B cell (primary cell): Measurements from ENCODE around the gene KRT24. TPM values are rescaled to one million over a fixed set of nuclear protein-coding genes. Genes with fewer than 3 reads are reported as not detected.

Experiments
- ATAC-seq: fragments of 200-7000 bp; cut with Tn5 transposase; one replicate; pipeline ENCODE4 v1.10.0; 2021; ENCODE audit warnings: low read depth, mild to moderate bottlenecking, moderate number of reproducible peaks, moderate library complexity
- CTCF ChIA-PET: fragments of 350-600 bp; sonication (Branson Sonifier 250); formaldehyde crosslinking; loops from one replicate; lab custom pipeline; 2021; ENCODE audit warnings: antibody characterized with exemption, inconsistent platforms; lab: Charles Lee
- POLR2A ChIA-PET: fragments of 350-600 bp; sonication (Branson Sonifier 250); formaldehyde crosslinking; loops from one replicate; lab custom pipeline; 2021; ENCODE audit warnings: antibody characterized with exemption; lab: Charles Lee
- DNase-seq: peaks from one replicate; pipeline ENCODE4 v3.0.0; 2013
- H2AFZ ChIP-seq: 2 replicates; pipeline ENCODE4 v1.6.1; 2012; ENCODE audit warnings: mild to moderate bottlenecking, low read depth, low read length; ENCODE audit not compliant: insufficient read depth, poor library complexity, severe bottlenecking
- H3K27ac ChIP-seq, 2 donors: 1 replicate in 1 of 2; 2 replicates in 1 of 2; pipeline ENCODE4 v1.5.1; 2012 to 2013; ENCODE audit warnings: low read length in 2 of 2, mild to moderate bottlenecking in 2 of 2, moderate library complexity in 1 of 2
- H3K27me3 ChIP-seq, 4 experiments: fragments of 200-600 bp in 1 of 4; sonication (generic) in 1 of 4; replicated peaks in 1 of 4; 1 replicate in 2 of 4; 2 replicates in 2 of 4; pipeline versions ENCODE4 v1.6.1 to v1.7.0; 2013 to 2016; ENCODE audit warnings: low read length in 3 of 4, mild to moderate bottlenecking in 2 of 4, mixed read lengths in 1 of 4, moderate library complexity in 1 of 4; ENCODE audit not compliant: insufficient read depth in 4 of 4, control insufficient read depth in 3 of 4; ENCODE audit errors: control extremely low read depth in 1 of 4
- H3K36me3 ChIP-seq, 2 experiments: replicated peaks in 1 of 2; 1 replicate in 1 of 2; 2 replicates in 1 of 2; pipeline versions ENCODE4 v1.6.1 to v1.7.1; 2013; ENCODE audit warnings: low read length in 1 of 2; ENCODE audit not compliant: insufficient read depth in 2 of 2, control insufficient read depth in 1 of 2; ENCODE audit errors: control extremely low read depth in 1 of 2, extremely low read depth in 1 of 2
- H3K4me1 ChIP-seq, 2 donors: fragments of 200-600 bp in 1 of 2; sonication (generic) in 1 of 2; 1 replicate in 1 of 2; 2 replicates in 1 of 2; pipeline versions ENCODE4 v1.5.1 to v1.6.1; 2013 to 2017; ENCODE audit warnings: low read length in 2 of 2; ENCODE audit not compliant: control insufficient read depth in 2 of 2, insufficient read depth in 2 of 2
- H3K4me2 ChIP-seq: replicated peaks from 2 replicates; pipeline ENCODE3; 2012; ENCODE audit warnings: mild to moderate bottlenecking, low read depth, low read length; ENCODE audit not compliant: poor library complexity, severe bottlenecking
- H3K4me3 ChIP-seq, 5 experiments: fragments of 200-600 bp in 1 of 5; sonication (generic) in 1 of 5; 1 replicate in 3 of 5; 2 replicates in 2 of 5; pipeline versions ENCODE4 v1.5.1 to v1.7.0; 2011 to 2016; ENCODE audit warnings: low read length in 4 of 5, mild to moderate bottlenecking in 4 of 5, low read depth in 2 of 5, control low read depth in 1 of 5, moderate library complexity in 1 of 5; ENCODE audit not compliant: insufficient read depth in 1 of 5; ENCODE audit errors: control extremely low read depth in 1 of 5, extremely low read depth in 1 of 5
- H3K79me2 ChIP-seq: fragments of 200-600 bp; sonication (generic); one replicate; pipeline ENCODE4 v1.6.0; 2016; ENCODE audit warnings: low read length; ENCODE audit not compliant: control insufficient read depth, insufficient read depth
- H3K9ac ChIP-seq: fragments of 200-600 bp; sonication (generic); 2 replicates; pipeline ENCODE4 v1.6.1; 2017; ENCODE audit warnings: mild to moderate bottlenecking, low read length, moderate library complexity
- H3K9me3 ChIP-seq, 3 donors: one replicate each; pipeline versions ENCODE4 v1.6.1 to v1.7.1; 2013; ENCODE audit warnings: low read length in 2 of 3; ENCODE audit not compliant: control insufficient read depth in 2 of 3, insufficient read depth in 1 of 3; ENCODE audit errors: control extremely low read depth in 1 of 3
- H4K20me1 ChIP-seq: 2 replicates; pipeline ENCODE4 v1.6.0; 2012; ENCODE audit warnings: mild to moderate bottlenecking, low read length; ENCODE audit not compliant: insufficient read depth, control insufficient read depth, poor library complexity, severe bottlenecking
- H3K27ac Mint-ChIP-seq: one replicate; pipeline ENCODE4 v1.8.0; 2021; ENCODE audit warnings: mixed read lengths
- H3K27me3 Mint-ChIP-seq: one replicate; pipeline ENCODE4 v1.8.0; 2021; ENCODE audit warnings: mixed read lengths
- H3K4me1 Mint-ChIP-seq: one replicate; pipeline ENCODE4 v1.8.0; 2021; ENCODE audit warnings: mixed read lengths
- H3K4me3 Mint-ChIP-seq: one replicate; pipeline ENCODE4 v1.8.0; 2021; ENCODE audit warnings: mixed read lengths
- H3K9me3 Mint-ChIP-seq: one replicate; pipeline ENCODE4 v1.8.0; 2022; ENCODE audit warnings: mixed read lengths; ENCODE audit not compliant: insufficient read depth
- CTCF ChIP-seq: fragments of 200-600 bp; IDR thresholded peaks from one replicate; pipeline ENCODE4 v1.8.0; 2022; ENCODE audit warnings: antibody characterized with exemption, mild to moderate bottlenecking
- EZH2 ChIP-seq: IDR thresholded peaks from 2 replicates; pipeline ENCODE4 v1.6.1; 2012; ENCODE audit warnings: borderline replicate concordance, low read depth, mild to moderate bottlenecking, moderate library complexity, low read length; ENCODE audit not compliant: insufficient read depth, poor library complexity, severe bottlenecking
- WGBS: methylation state at CpG from one replicate; pipeline ENCODE4 v1.1.5; 2013; ENCODE audit warnings: missing lambda C conversion rate; ENCODE audit not compliant: insufficient coverage; 5-methylcytosine and 5-hydroxymethylcytosine counted together
- intact Hi-C: fragments of 100-400 bp; cut with micrococcal nuclease; formaldehyde crosslinking; loops from one replicate; pipeline ENCODE4 v1.10.0; 2022
- polyA plus RNA-seq: library from polyadenylated mRNA; depleted of rRNA; stranded (reverse); fragments of >200 nt; gene quantifications from 2 replicates; pipeline ENCODE4 v1.2.3, GENCODE V29; 2012
- total RNA-seq, 2 donors: library from RNA; stranded (reverse); fragments of 120-200 nt in 1 of 2; gene quantifications; 1 replicate in 1 of 2; 2 replicates in 1 of 2; pipeline versions ENCODE4 v1.2.3 to v1.2.4, GENCODE V29; 2013 to 2022

KRT24 gene
- total and polyA plus RNA-seq, 2 donors (not counting 1 experiment from before 2014, with no cell fraction given): not detected

DNA sequence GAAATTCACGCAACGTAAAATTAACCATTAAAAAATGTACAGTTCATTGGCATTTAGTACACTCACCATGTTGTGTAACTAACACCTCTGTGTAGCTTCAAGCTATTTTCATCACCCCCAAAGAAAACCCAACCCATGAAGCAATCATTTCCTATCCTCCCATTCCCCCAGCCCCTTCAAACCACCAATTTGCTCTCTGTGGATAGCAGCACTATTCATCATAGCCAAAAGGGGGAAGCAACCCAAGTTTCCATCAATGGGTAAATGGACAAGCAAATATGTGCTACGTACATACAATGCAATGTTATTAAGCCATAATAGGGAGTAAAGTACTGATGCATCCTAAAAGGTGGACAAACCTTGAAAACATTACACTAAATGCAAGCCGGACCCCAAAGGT lies 27.6 kb downstream of the KRT24 start:
- H3K9me3 Mint-ChIP-seq: no peaks in the 10 kb centered on the region
- no peak overlapping the region for H3K27ac Mint-ChIP-seq
- H3K36me3 ChIP-seq: no peaks in the 10 kb centered on the region
- H4K20me1 ChIP-seq: no peaks in the 10 kb centered on the region
- H2AFZ ChIP-seq: no peak overlapping the region
- H3K27ac ChIP-seq: no peak overlapping the region
- H3K27me3 Mint-ChIP-seq: peaks cover 52% of the 10 kb centered on the region
- ChIA-PET CTCF (no interaction called here), POLR2A (no interaction called here)
- H3K9ac ChIP-seq: no peak overlapping the region
- TF ChIP-seq CTCF (no peak), EZH2 (no peak)
- DNase-seq: no peak
- H3K4me2 ChIP-seq: no peak overlapping the region
- intact Hi-C loops: no loop called here
- peaks cover 0 to 18% (median 12%) of the 10 kb centered on the region in 4 experiments for H3K27me3 ChIP-seq
- H3K4me1 Mint-ChIP-seq: no peaks in the 10 kb centered on the region
- ATAC-seq: no peak
- H3K4me3 Mint-ChIP-seq: no peak overlapping the region
- H3K4me1 ChIP-seq: no peaks in the 10 kb centered on the region
- no peak overlapping the region for H3K4me3 ChIP-seq
- 96% methylated on average over 2 of the region's 4 CpGs for WGBS
- no peaks in the 10 kb centered on the region for H3K9me3 ChIP-seq
- H3K79me2 ChIP-seq: no peaks in the 10 kb centered on the region

DNA sequence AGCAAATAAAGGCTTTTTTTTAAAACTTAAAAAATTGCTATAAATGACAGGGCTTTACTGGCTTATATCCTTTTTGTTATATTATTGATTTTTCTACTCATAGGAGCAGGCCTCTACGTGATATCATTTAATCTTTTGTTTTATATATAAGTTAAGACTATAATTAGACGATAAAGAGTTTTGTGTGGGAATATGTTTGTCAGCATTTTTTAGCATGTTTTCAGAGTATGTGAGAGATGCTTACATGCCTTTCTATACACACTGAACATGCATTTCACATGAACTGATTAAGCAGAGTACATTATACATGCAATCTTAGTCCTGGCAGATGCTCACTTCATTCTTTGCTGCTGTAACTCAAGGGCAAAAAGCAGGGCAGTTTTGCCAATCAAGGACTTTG lies 30.9 kb downstream of the KRT24 start:
- Mint-ChIP-seq H3K4me3 (no peak overlapping the region), H3K9me3 (no peaks in the 10 kb centered on the region), H3K4me1 (no peaks in the 10 kb centered on the region), H3K27ac (no peak overlapping the region), H3K27me3 (peaks cover 36% of the 10 kb centered on the region)
- intact Hi-C loops: no loop called here
- Histone ChIP-seq H2AFZ (no peak overlapping the region), H3K36me3 (no peaks in the 10 kb centered on the region), H3K9me3 (no peaks in the 10 kb centered on the region), H3K4me3 (no peak overlapping the region), H3K4me2 (no peak overlapping the region), H3K27me3 (peaks cover 0 to 11% (median 8%) of the 10 kb centered on the region in 4 experiments), H3K79me2 (no peaks in the 10 kb centered on the region), H3K4me1 (no peaks in the 10 kb centered on the region), H3K9ac (no peak overlapping the region), H4K20me1 (no peaks in the 10 kb centered on the region), H3K27ac (no peak overlapping the region)
- ATAC-seq: no peak
- POLR2A ChIA-PET: no interaction called here
- DNase-seq: no peak
- no CpG with 5 or more reads among the region's 2 CpGs for WGBS
- CTCF ChIA-PET: no interaction called here
- TF ChIP-seq EZH2 (no peak), CTCF (no peak)
